HepG2 (cell line): ENCODE measurements around the gene DNMBP. TPM values are rescaled to one million over a fixed set of nuclear protein-coding genes. Genes with fewer than 3 reads are reported as not detected.

ENCODE experiments used
- ATAC-seq: fragments of 200-7000 bp; cut with Tn5 transposase; 3 replicates; pipeline ENCODE4 v1.9.1; 2020; ENCODE audit warnings: mild to moderate bottlenecking, moderate library complexity
- BruUV-seq: library from RNA; stranded (reverse); fragments of 400-500 nt; replicated peaks from 2 replicates; lab custom pipeline; 2021; lab: Mats Ljungman, UMichigan
- CTCF ChIA-PET: fragments of 300-600 bp; formaldehyde crosslinking; extraction: SDS; loops from one replicate; lab custom pipeline; 2021; ENCODE audit warnings: low total read pairs, inconsistent platforms, low intra/inter-chr PET ratio; lab: Yijun Ruan, JAX
- POLR2A ChIA-PET: fragments of 350-600 bp; sonication (Branson Sonifier 250); formaldehyde crosslinking; loops from one replicate; lab custom pipeline; 2020; ENCODE audit warnings: antibody characterized with exemption, inconsistent platforms; lab: Yijun Ruan, JAX
- DNase-seq: peaks from one replicate; pipeline ENCODE4 v3.0.0-alpha.2; 2015; ENCODE audit warnings: low spot score
- FAIRE-seq: peaks from 3 replicates; lab custom pipeline; 2011; peaks lifted over from hg19 to GRCh38; lab: Jason Lieb, UNC
- H2AFZ ChIP-seq: one replicate; pipeline ENCODE4 v1.6.1; 2011; ENCODE audit warnings: low read length, inconsistent platforms
- H3K27ac ChIP-seq: fragments of 300-600 bp; 3 replicates; pipeline ENCODE4 v1.8.0; 2011; ENCODE audit warnings: mixed run types, mild to moderate bottlenecking, mixed read lengths, low read length, inconsistent platforms; ENCODE audit not compliant: insufficient read depth; ENCODE audit errors: extremely low read length
- H3K27me3 ChIP-seq, 2 experiments: fragments of 200-600 bp in 1 of 2; 2 replicates in 1 of 2; 3 replicates in 1 of 2; pipeline versions ENCODE4 v1.6.0 to v1.8.0; 2011; ENCODE audit warnings: low read length in 2 of 2, mild to moderate bottlenecking in 2 of 2, moderate library complexity in 2 of 2, inconsistent platforms in 1 of 2; ENCODE audit not compliant: insufficient read depth in 2 of 2, control insufficient read depth in 1 of 2
- H3K36me3 ChIP-seq, 2 experiments: fragments of 200-600 bp in 1 of 2; replicated peaks in 1 of 2; 2 replicates in 1 of 2; 3 replicates in 1 of 2; pipeline versions ENCODE4 v1.5.1 to v1.8.0; 2011; ENCODE audit warnings: low read length in 2 of 2, inconsistent platforms in 1 of 2; ENCODE audit not compliant: insufficient read depth in 2 of 2, control insufficient read depth in 1 of 2
- H3K4me1 ChIP-seq: 2 replicates; pipeline ENCODE4 v1.5.1; 2012; ENCODE audit warnings: low read length, inconsistent platforms; ENCODE audit not compliant: insufficient read depth
- H3K4me2 ChIP-seq: 2 replicates; pipeline ENCODE4 v1.6.0; 2011; ENCODE audit warnings: low read depth, low read length, inconsistent platforms
- H3K4me3 ChIP-seq, 3 experiments: fragments of 200-600 bp in 1 of 3; sonication (generic), shearing (Covaris generic) in 1 of 3; replicated peaks in 1 of 3; 2 replicates each; pipeline ENCODE4 v1.5.1; 2011 to 2016; ENCODE audit warnings: low read length in 3 of 3, inconsistent platforms in 2 of 3, low read depth in 2 of 3, mild to moderate bottlenecking in 2 of 3, control low read depth in 1 of 3, mixed read lengths in 1 of 3; ENCODE audit not compliant: insufficient read depth in 1 of 3
- H3K79me2 ChIP-seq: one replicate; pipeline ENCODE4 v1.6.1; 2011; ENCODE audit warnings: low read length, inconsistent platforms; ENCODE audit not compliant: insufficient read depth
- H3K9ac ChIP-seq: 2 replicates; pipeline ENCODE4 v1.6.0; 2011; ENCODE audit warnings: mild to moderate bottlenecking, low read depth, low read length, inconsistent platforms; ENCODE audit not compliant: insufficient read depth
- H3K9me3 ChIP-seq: 2 replicates; pipeline ENCODE4 v1.5.1; 2012; ENCODE audit warnings: mild to moderate bottlenecking, low read length
- H4K20me1 ChIP-seq: 2 replicates; pipeline ENCODE4 v1.6.0; 2011; ENCODE audit warnings: inconsistent platforms, mild to moderate bottlenecking, low read length, moderate library complexity; ENCODE audit not compliant: insufficient read depth
- ELK4 ChIP-seq: sonication (generic); formaldehyde crosslinking; IDR thresholded peaks from 2 replicates; pipeline ENCODE4 v1.9.0; 2021; ENCODE audit warnings: missing genetic modification reagents, borderline replicate concordance
- FOXP1 ChIP-seq, 2 experiments: fragments of 450-650 bp in 1 of 2; IDR thresholded peaks; 2 replicates each; pipeline ENCODE4 v1.6.1; 2017 to 2018; ENCODE audit warnings: antibody characterized with exemption in 1 of 2
- HDAC2 ChIP-seq: sonication (generic); formaldehyde crosslinking; IDR thresholded peaks from 2 replicates; pipeline ENCODE4 v1.4.0; 2020; ENCODE audit warnings: missing genetic modification reagents
- ISL2 ChIP-seq: sonication (generic); formaldehyde crosslinking; IDR thresholded peaks from 2 replicates; pipeline ENCODE4 v1.5.0; 2020; ENCODE audit warnings: missing genetic modification reagents
- LCORL ChIP-seq, 2 experiments: fragments of 450-650 bp in 1 of 2; sonication (generic) in 1 of 2; formaldehyde crosslinking in 1 of 2; IDR thresholded peaks; 2 replicates each; pipeline versions ENCODE4 v1.5.0 to v1.6.1; 2017 to 2020; ENCODE audit warnings: antibody characterized with exemption in 1 of 2, missing genetic modification reagents in 1 of 2
- NCOA2 ChIP-seq: sonication (generic); formaldehyde crosslinking; IDR thresholded peaks from 2 replicates; pipeline ENCODE4 v1.8.0; 2022; ENCODE audit warnings: inconsistent platforms
- NFIC ChIP-seq: IDR thresholded peaks from 2 replicates; pipeline ENCODE4 v1.6.1; 2012; ENCODE audit warnings: mild to moderate bottlenecking, low read length, inconsistent platforms
- PAWR ChIP-seq: sonication (generic); formaldehyde crosslinking; IDR thresholded peaks from 2 replicates; pipeline ENCODE4 v1.4.0; 2020; ENCODE audit warnings: missing genetic modification reagents, mild to moderate bottlenecking, borderline replicate concordance
- PITX1 ChIP-seq: sonication (generic); formaldehyde crosslinking; IDR thresholded peaks from 2 replicates; pipeline ENCODE4 v1.5.1; 2020; ENCODE audit warnings: mild to moderate bottlenecking, missing genetic modification reagents
- POGZ ChIP-seq: sonication (generic); formaldehyde crosslinking; IDR thresholded peaks from 2 replicates; pipeline ENCODE4 v1.4.0; 2020; ENCODE audit warnings: mild to moderate bottlenecking, missing genetic modification reagents
- SOX6 ChIP-seq, 2 experiments: fragments of 450-650 bp in 1 of 2; sonication (generic) in 1 of 2; formaldehyde crosslinking in 1 of 2; IDR thresholded peaks; 2 replicates each; pipeline versions ENCODE4 v1.4.0 to v1.6.1; 2017 to 2020; ENCODE audit warnings: antibody characterized with exemption in 1 of 2, mild to moderate bottlenecking in 1 of 2, missing genetic modification reagents in 1 of 2
- TEAD2 ChIP-seq: sonication (generic); formaldehyde crosslinking; IDR thresholded peaks from 2 replicates; pipeline ENCODE4 v1.9.0; 2021; ENCODE audit warnings: missing genetic modification reagents
- ZFP1 ChIP-seq: IDR thresholded peaks from 2 replicates; pipeline ENCODE4 v1.6.1; 2016
- ZNF512B ChIP-seq: sonication (generic); formaldehyde crosslinking; IDR thresholded peaks from 2 replicates; pipeline ENCODE4 v1.5.1; 2020; ENCODE audit warnings: missing genetic modification reagents, mild to moderate bottlenecking, borderline replicate concordance
- WGBS: methylation state at CpG from one replicate; pipeline ENCODE4 v1.1.6; 2017; ENCODE audit warnings: low lambda C conversion rate; 5-methylcytosine and 5-hydroxymethylcytosine counted together
- in situ Hi-C: cut with HindIII; loops from 2 replicates; pipeline ENCODE4 v1.10.0; 2017; ENCODE audit warnings: low pct_unique_long_range_greater_than_20kb; ENCODE audit not compliant: extremely low pct_ligation_motif_present
- intact Hi-C: fragments of 100-400 bp; cut with micrococcal nuclease; formaldehyde crosslinking; loops from one replicate; pipeline ENCODE4 v1.10.0; 2022; ENCODE audit not compliant: unreplicated experiment
- polyA plus RNA-seq, 8 experiments: library from polyadenylated mRNA; depleted of rRNA in 3 of 8; stranded (reverse) in 7 of 8; unstranded in 1 of 8; fragments of >200 nt; fragmentation: Illumina TruSeq in 4 of 8; extraction: Trizol in 4 of 8; gene quantifications; 2 replicates each; pipeline versions ENCODE4 v1.2.1 to v1.2.3, GENCODE V29; 2011 to 2016; ENCODE audit warnings: low read depth in 4 of 8, missing spikeins in 1 of 8, mixed read lengths in 1 of 8; ENCODE audit not compliant: insufficient read depth in 1 of 8
- total RNA-seq, 5 experiments: library from RNA; depleted of rRNA; stranded (reverse); fragments of >200 nt; fragmentation: Illumina TruSeq; extraction: Trizol; gene quantifications; 2 replicates each; pipeline ENCODE4 v1.2.3, GENCODE V29; 2016; ENCODE audit warnings: low read depth in 1 of 5
- TF ChIP-seq, protein P1 (sequence below), 2 experiments: fragments of 450-650 bp in 1 of 2; sonication (generic) in 1 of 2; formaldehyde crosslinking; IDR thresholded peaks; 2 replicates each; pipeline versions ENCODE4 v1.5.0 to v1.8.0; 2020 to 2022; ENCODE audit warnings: mild to moderate bottlenecking in 1 of 2, missing genetic modification reagents in 1 of 2
- TF ChIP-seq, protein P2 (sequence below): sonication (generic); formaldehyde crosslinking; IDR thresholded peaks from 2 replicates; pipeline ENCODE4 v1.4.0; 2020; ENCODE audit warnings: missing genetic modification reagents

The DNMBP gene
- total and polyA plus RNA-seq, 2 of the 13 experiments (the other 11 are each of a cell fraction or from before 2014, with no cell fraction given) = 3.6 to 6.3 TPM

- no TSS peak for BruUV-seq
- H3K27me3 ChIP-seq = no peaks in the 10 kb centered on the region
- DNase-seq = peak; percentile 81
- H3K36me3 ChIP-seq = no peaks in the 10 kb centered on the region
- H2AFZ ChIP-seq = no peak overlapping the region
- intact Hi-C loops (loop anchor here (5.0 kb wide), 1 partner anchor 82 kb away; no protein-coding TSS in a partner anchor), in situ Hi-C loops (no loop called here)
- peak; percentile 88 for ATAC-seq
- H3K27ac ChIP-seq = peak overlapping the region; percentile 49
- H3K79me2 ChIP-seq = no peaks in the 10 kb centered on the region
- 3% methylated on average over 5 of the region's 5 CpGs for WGBS
- H3K9ac ChIP-seq = no peak overlapping the region
- no peaks in the 10 kb centered on the region for H3K9me3 ChIP-seq
- no peaks in the 10 kb centered on the region for H4K20me1 ChIP-seq
- H3K4me2 ChIP-seq = peak overlapping the region; percentile 85
- H3K4me1 ChIP-seq = peaks cover 61% of the 10 kb centered on the region
- FAIRE-seq = peak; percentile 90
- ChIA-PET CTCF (interaction anchor here (1.4 kb wide), 2 partner anchors 11 to 25 kb away, joined by 3 to 5 read pairs; partner anchors contain the start of gene DNMBP), POLR2A (interaction anchor here (1.0 to 1.9 kb wide), 2 partner anchors 12 to 95 kb away, joined by 3 to 8 read pairs; no protein-coding TSS in a partner anchor)
- peak overlapping the region; percentile 17 to 51 (median 35) for H3K4me3 ChIP-seq
- TF ChIP-seq, protein P1, sequence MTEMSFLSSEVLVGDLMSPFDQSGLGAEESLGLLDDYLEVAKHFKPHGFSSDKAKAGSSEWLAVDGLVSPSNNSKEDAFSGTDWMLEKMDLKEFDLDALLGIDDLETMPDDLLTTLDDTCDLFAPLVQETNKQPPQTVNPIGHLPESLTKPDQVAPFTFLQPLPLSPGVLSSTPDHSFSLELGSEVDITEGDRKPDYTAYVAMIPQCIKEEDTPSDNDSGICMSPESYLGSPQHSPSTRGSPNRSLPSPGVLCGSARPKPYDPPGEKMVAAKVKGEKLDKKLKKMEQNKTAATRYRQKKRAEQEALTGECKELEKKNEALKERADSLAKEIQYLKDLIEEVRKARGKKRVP (CRISPR knock-in tag; IDR thresholded peaks at IDR 0.05) = peak in 1 of 2 experiments; percentile 30; a peak in 1 of 4 replicates
- TF ChIP-seq ISL2 (CRISPR knock-in tag) (0 out of 2 replicates have a peak, but pooled peaks have one; percentile 42), PAWR (CRISPR knock-in tag) (no peak), LCORL (IDR thresholded peaks at IDR 0.05) (peak; percentile 38; the same call in 1 of the 2 replicates), LCORL (CRISPR knock-in tag; IDR thresholded peaks at IDR 0.05) (peak; percentile 11; the same call in 1 of the 2 replicates), ELK4 (CRISPR knock-in tag) (no peak), PITX1 (CRISPR knock-in tag) (peak; percentile 86), SOX6 (IDR thresholded peaks at IDR 0.05) (no peak), SOX6 (CRISPR knock-in tag; IDR thresholded peaks at IDR 0.05) (peak; percentile 57), FOXP1 (IDR thresholded peaks at IDR 0.05) (no peak), FOXP1 (CRISPR knock-in tag; IDR thresholded peaks at IDR 0.05) (0 out of 2 replicates have a peak, but pooled peaks have one; percentile 33), ZFP1 (CRISPR knock-in tag) (no peak), NCOA2 (CRISPR knock-in tag) (peak; percentile 53; the same call in 1 of the 2 replicates), NFIC (no peak; the same call in 1 of the 2 replicates), ZNF512B (CRISPR knock-in tag) (no peak), TEAD2 (no peak), POGZ (CRISPR knock-in tag) (no peak), HDAC2 (CRISPR knock-in tag) (peak; percentile 65)
- TF ChIP-seq, protein P2, sequence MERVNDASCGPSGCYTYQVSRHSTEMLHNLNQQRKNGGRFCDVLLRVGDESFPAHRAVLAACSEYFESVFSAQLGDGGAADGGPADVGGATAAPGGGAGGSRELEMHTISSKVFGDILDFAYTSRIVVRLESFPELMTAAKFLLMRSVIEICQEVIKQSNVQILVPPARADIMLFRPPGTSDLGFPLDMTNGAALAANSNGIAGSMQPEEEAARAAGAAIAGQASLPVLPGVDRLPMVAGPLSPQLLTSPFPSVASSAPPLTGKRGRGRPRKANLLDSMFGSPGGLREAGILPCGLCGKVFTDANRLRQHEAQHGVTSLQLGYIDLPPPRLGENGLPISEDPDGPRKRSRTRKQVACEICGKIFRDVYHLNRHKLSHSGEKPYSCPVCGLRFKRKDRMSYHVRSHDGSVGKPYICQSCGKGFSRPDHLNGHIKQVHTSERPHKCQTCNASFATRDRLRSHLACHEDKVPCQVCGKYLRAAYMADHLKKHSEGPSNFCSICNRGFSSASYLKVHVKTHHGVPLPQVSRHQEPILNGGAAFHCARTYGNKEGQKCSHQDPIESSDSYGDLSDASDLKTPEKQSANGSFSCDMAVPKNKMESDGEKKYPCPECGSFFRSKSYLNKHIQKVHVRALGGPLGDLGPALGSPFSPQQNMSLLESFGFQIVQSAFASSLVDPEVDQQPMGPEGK (CRISPR knock-in tag) = peak; percentile 68; the same call in 1 of the 2 replicates
Observed at GRCh38 chr10:100020142-100020885, 10.6 kb upstream of the DNMBP start.
